HCT116 (cell line): Measurements from ENCODE around the gene TCEANC. TPM values are rescaled to one million over a fixed set of nuclear protein-coding genes. Genes with fewer than 3 reads are reported as not detected.
"Not testable (repeated sequence)": the region's sequence is repeated elsewhere in the genome, so short reads cannot be mapped to it uniquely, and the experiment has no call there.

Source experiments
- ATAC-seq: fragments of 200-7000 bp; cut with Tn5 transposase; 2 replicates; pipeline ENCODE4 v1.9.1; 2020; ENCODE audit warnings: mild to moderate bottlenecking, moderate library complexity
- BruUV-seq: library from RNA; stranded (reverse); fragments of 400-500 nt; replicated peaks from 2 replicates; lab custom pipeline; 2021; lab: Mats Ljungman, UMichigan
- CTCF ChIA-PET: fragments of 300-600 bp; sonication (Branson Sonifier 250); formaldehyde crosslinking; loops from one replicate; lab custom pipeline; 2021; ENCODE audit warnings: antibody characterized with exemption; lab: Charles Lee
- POLR2A ChIA-PET: fragments of 300-600, 350-600 bp; sonication (Branson Sonifier 250); formaldehyde crosslinking; loops from one replicate; lab custom pipeline; 2021; ENCODE audit warnings: antibody characterized with exemption; lab: Charles Lee
- RAD21 ChIA-PET, 2 experiments: fragments of 300-600 bp; sonication (Branson Sonifier 250); formaldehyde crosslinking; loops; one replicate each; lab custom pipeline; 2023; ENCODE audit warnings: low total read pairs in 2 of 2; ENCODE audit not compliant: uncharacterized antibody in 2 of 2, unreplicated experiment in 2 of 2, low non-redundant PET in 1 of 2; lab: Charles Lee
- DNase-seq: peaks from one replicate; pipeline ENCODE4 v3.0.0-alpha.2; 2010; ENCODE audit warnings: low read depth, low spot score
- H2AFZ ChIP-seq: fragments of 200-600 bp; shearing (Covaris generic), sonication (generic); 2 replicates; pipeline ENCODE4 v1.6.1; 2017; ENCODE audit warnings: low read depth, mixed run types, mixed read lengths, antibody characterized with exemption, low read length; ENCODE audit not compliant: poor library complexity, severe bottlenecking
- H3K27ac ChIP-seq: 2 replicates; pipeline ENCODE4 v1.5.1; 2012; ENCODE audit warnings: low read depth, low read length
- H3K27me3 ChIP-seq: fragments of 200-600 bp; sonication (generic); 2 replicates; pipeline ENCODE4 v1.6.1; 2016; ENCODE audit warnings: mixed run types, low read length, mixed read lengths; ENCODE audit not compliant: insufficient read depth
- H3K36me3 ChIP-seq, 2 experiments: fragments of 200-500 bp in 1 of 2; fragments of 200-600 bp in 1 of 2; sonication (Bioruptor generic) in 1 of 2; sonication (generic) in 1 of 2; 2 replicates each; pipeline versions ENCODE4 v1.5.1 to v1.6.1; 2014 to 2016; ENCODE audit warnings: low read length in 2 of 2, inconsistent platforms in 1 of 2, mixed read lengths in 1 of 2, mixed run types in 1 of 2; ENCODE audit not compliant: insufficient read depth in 2 of 2, control insufficient read depth in 1 of 2
- H3K4me1 ChIP-seq, 2 experiments: fragments of 200-600 bp in 1 of 2; sonication (generic) in 1 of 2; 2 replicates each; pipeline versions ENCODE4 v1.5.1 to v1.6.1; 2012 to 2017; ENCODE audit warnings: low read length in 2 of 2, inconsistent platforms in 1 of 2, mild to moderate bottlenecking in 1 of 2, mixed read lengths in 1 of 2, mixed run types in 1 of 2, moderate library complexity in 1 of 2; ENCODE audit not compliant: insufficient read depth in 2 of 2, control insufficient read depth in 1 of 2
- H3K4me2 ChIP-seq: fragments of 200-600 bp; sonication (generic); 2 replicates; pipeline ENCODE4 v1.6.1; 2017; ENCODE audit warnings: mixed run types, low read length, mixed read lengths
- H3K4me3 ChIP-seq, 2 experiments: fragments of 200-600 bp in 1 of 2; sonication (generic) in 1 of 2; replicated peaks in 1 of 2; 2 replicates each; pipeline ENCODE4 v1.5.1; 2011 to 2016; ENCODE audit warnings: low read length in 2 of 2, control low read depth in 1 of 2, low read depth in 1 of 2, mild to moderate bottlenecking in 1 of 2, mixed read lengths in 1 of 2, mixed run types in 1 of 2
- H3K79me2 ChIP-seq: fragments of 200-600 bp; sonication (generic); 2 replicates; pipeline ENCODE4 v1.6.1; 2017; ENCODE audit warnings: mild to moderate bottlenecking, mixed run types, low read length, moderate library complexity, mixed read lengths; ENCODE audit not compliant: insufficient read depth
- H3K9ac ChIP-seq: fragments of 200-600 bp; sonication (generic); 2 replicates; pipeline ENCODE4 v1.6.1; 2016; ENCODE audit warnings: low read length, mixed read lengths
- H3K9me2 ChIP-seq: fragments of 200-600 bp; sonication (generic), shearing (Covaris generic); 2 replicates; pipeline ENCODE4 v1.6.1; 2017; ENCODE audit warnings: mixed run types, mild to moderate bottlenecking, moderate library complexity; ENCODE audit not compliant: insufficient read depth
- H3K9me3 ChIP-seq, 2 experiments: fragments of 200-500 bp in 1 of 2; fragments of 200-600 bp in 1 of 2; sonication (Bioruptor generic) in 1 of 2; sonication (generic) in 1 of 2; 2 replicates each; pipeline ENCODE4 v1.6.1; 2014 to 2017; ENCODE audit warnings: low read length in 2 of 2, mixed read lengths in 2 of 2, inconsistent platforms in 1 of 2, low read depth in 1 of 2, mild to moderate bottlenecking in 1 of 2, mixed run types in 1 of 2, moderate library complexity in 1 of 2; ENCODE audit not compliant: control insufficient read depth in 1 of 2, insufficient read depth in 1 of 2
- H4K20me1 ChIP-seq: fragments of 200-600 bp; sonication (generic), shearing (Covaris generic); 2 replicates; pipeline ENCODE4 v1.6.1; 2017; ENCODE audit warnings: mixed run types, mild to moderate bottlenecking, moderate library complexity; ENCODE audit not compliant: insufficient read depth
- CBX3 ChIP-seq: IDR thresholded peaks from 2 replicates; pipeline ENCODE4 v1.6.1; 2012; ENCODE audit warnings: low read depth
- CEBPB ChIP-seq: IDR thresholded peaks from 2 replicates; pipeline ENCODE4 v1.6.1; 2012; ENCODE audit warnings: low read depth
- CTCF ChIP-seq, 3 experiments: fragments of 200-600 bp in 1 of 3; sonication (generic) in 1 of 3; IDR thresholded peaks in 2 of 3; conservative IDR thresholded peaks in 1 of 3; 2 replicates each; pipeline ENCODE4 v1.5.1; 2012 to 2017; ENCODE audit warnings: low read depth in 2 of 3, low read length in 2 of 3, antibody characterized with exemption in 1 of 3, borderline replicate concordance in 1 of 3, control low read depth in 1 of 3, mild to moderate bottlenecking in 1 of 3, mixed read lengths in 1 of 3, mixed run types in 1 of 3, moderate library complexity in 1 of 3; ENCODE audit not compliant: insufficient read depth in 1 of 3
- ELF1 ChIP-seq: IDR thresholded peaks from 2 replicates; pipeline ENCODE4 v1.6.1; 2012; ENCODE audit warnings: low read depth, borderline replicate concordance
- EZH2phosphoT487 ChIP-seq: fragments of 200-600 bp; IDR thresholded peaks from 2 replicates; pipeline ENCODE4 v1.6.1; 2018; ENCODE audit warnings: antibody characterized with exemption, borderline replicate concordance
- FOSL1 ChIP-seq: IDR thresholded peaks from 2 replicates; pipeline ENCODE4 v1.6.1; 2012; ENCODE audit warnings: low read depth
- JUND ChIP-seq: IDR thresholded peaks from 2 replicates; pipeline ENCODE4 v1.6.1; 2012
- MAX ChIP-seq: IDR thresholded peaks from 2 replicates; pipeline ENCODE4 v1.6.1; 2012
- POLR2A ChIP-seq: IDR thresholded peaks from 2 replicates; pipeline ENCODE4 v1.7.0; 2011; ENCODE audit warnings: borderline replicate concordance; ENCODE audit not compliant: insufficient read depth, insufficient read length; ENCODE audit errors: extremely low read depth
- POLR2AphosphoS5 ChIP-seq: IDR thresholded peaks from 2 replicates; pipeline ENCODE4 v1.6.1; 2011; ENCODE audit warnings: mild to moderate bottlenecking, low read depth, low read length, moderate library complexity
- RAD21 ChIP-seq: IDR thresholded peaks from 2 replicates; pipeline ENCODE4 v1.6.1; 2012; ENCODE audit warnings: low read depth, mild to moderate bottlenecking
- REST ChIP-seq: IDR thresholded peaks from 2 replicates; pipeline ENCODE4 v1.6.1; 2012; ENCODE audit warnings: low read depth
- SRF ChIP-seq: IDR thresholded peaks from 2 replicates; pipeline ENCODE4 v1.6.1; 2012; ENCODE audit warnings: low read depth
- YY1 ChIP-seq: IDR thresholded peaks from 2 replicates; pipeline ENCODE4 v1.6.1; 2011; ENCODE audit warnings: low read length, low read depth, moderate library complexity, mild to moderate bottlenecking; ENCODE audit not compliant: insufficient replicate concordance; ENCODE audit errors: extremely low read depth
- ZBTB33 ChIP-seq: IDR thresholded peaks from 2 replicates; pipeline ENCODE4 v1.6.1; 2011; ENCODE audit warnings: mild to moderate bottlenecking, low read length, moderate library complexity; ENCODE audit not compliant: insufficient replicate concordance; ENCODE audit errors: extremely low read depth
- ZFX ChIP-seq: fragments of 450-650 bp; IDR thresholded peaks from 2 replicates; pipeline ENCODE4 v1.6.1; 2017
- intact Hi-C: fragments of 100-400 bp; cut with micrococcal nuclease; formaldehyde crosslinking; loops from 2 replicates; pipeline ENCODE4 v1.10.0; 2022
- total RNA-seq: library from RNA; stranded (reverse); gene quantifications from one replicate; pipeline ENCODE4 v1.2.1, GENCODE V29; 2021; ENCODE audit not compliant: unreplicated experiment

Gene TCEANC
- total RNA-seq, 1 experiment from 2014 or later: 1.2 TPM

DNA sequence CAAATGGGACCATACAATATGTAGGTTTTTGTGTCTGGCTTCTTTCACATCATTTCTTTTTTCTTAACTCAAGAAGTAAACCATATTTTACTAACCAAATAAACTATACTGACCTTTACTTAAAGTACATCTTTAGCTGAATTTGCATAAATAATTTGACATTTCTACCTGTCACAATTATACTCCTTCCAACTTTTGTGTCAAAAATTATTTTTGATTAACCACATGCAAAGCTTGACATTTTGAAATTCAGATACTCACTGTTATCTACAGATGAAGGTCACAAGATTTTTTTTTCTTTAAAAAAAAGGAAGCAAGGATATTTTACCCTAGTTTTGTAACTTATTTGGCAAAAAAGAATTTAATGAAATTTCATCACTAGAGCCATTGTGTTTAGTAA lies 23.9 kb downstream of the TCEANC start:
- H3K9ac ChIP-seq: no peak overlapping the region
- intact Hi-C loops: no loop called here
- no peak overlapping the region for H2AFZ ChIP-seq
- H3K4me2 ChIP-seq: no peak overlapping the region
- RAD21 ChIA-PET: no interaction called here
- no peak for ATAC-seq
- no TSS peak for BruUV-seq
- no peaks in the 10 kb centered on the region for H3K9me3 ChIP-seq
- POLR2A ChIA-PET: no interaction called here
- CTCF ChIA-PET: no interaction called here
- no peaks in the 10 kb centered on the region for H3K79me2 ChIP-seq
- no peaks in the 10 kb centered on the region for H3K9me2 ChIP-seq
- DNase-seq: no peak
- H3K27me3 ChIP-seq: no peaks in the 10 kb centered on the region
- H3K4me1 ChIP-seq: no peaks in the 10 kb centered on the region
- H3K36me3 ChIP-seq: no peaks in the 10 kb centered on the region
- TF ChIP-seq CEBPB: no peak
- no peak for TF ChIP-seq FOSL1
- no peak for TF ChIP-seq POLR2A
- TF ChIP-seq SRF: no peak
- no peak for TF ChIP-seq POLR2AphosphoS5
- no peak for TF ChIP-seq RAD21
- no peak for TF ChIP-seq CTCF (IDR thresholded peaks at IDR 0.05 in 2 of 3, conservative IDR thresholded peaks at IDR 0.05 in 1 of 3; ENCODE audit: borderline replicate concordance in 1 of 3, insufficient read depth in 1 of 3, low read depth in 2 of 3, low read length in 2 of 3)
- TF ChIP-seq EZH2phosphoT487: no peak
- TF ChIP-seq YY1: no peak
- no peak for TF ChIP-seq ZBTB33
- TF ChIP-seq CBX3: no peak
- no peak for TF ChIP-seq ZFX
- no peak for TF ChIP-seq MAX
- no peak for TF ChIP-seq REST
- no peak for TF ChIP-seq ELF1
- TF ChIP-seq JUND: no peak
- TF ChIP-seq, all 23 proteins: peak for 0
- Histone ChIP-seq H4K20me1 (no peaks in the 10 kb centered on the region), H3K27ac (no peak overlapping the region), H3K4me3 (no peak overlapping the region)

- H3K4me1 ChIP-seq: not testable (repeated sequence)
These were observed 26.8 kb downstream of the TCEANC start for GRCh38 chrX:13679700-13680099.

More at GRCh38 chrX:13679700-13680099, 26.8 kb downstream of the TCEANC start:
- H3K4me3 ChIP-seq, intact Hi-C loops, H3K27ac ChIP-seq, H4K20me1 ChIP-seq, H3K9ac ChIP-seq, DNase-seq, H3K79me2 ChIP-seq, ATAC-seq, H3K9me2 ChIP-seq, RAD21 ChIA-PET, CTCF ChIA-PET, H3K36me3 ChIP-seq, H3K9me3 ChIP-seq, H3K4me2 ChIP-seq, POLR2A ChIA-PET, H3K27me3 ChIP-seq, H2AFZ ChIP-seq, BruUV-seq: not testable (repeated sequence)
